ENCODE measurements around the gene CDC20.

Gene CDC20

GRCh38 chr1:43376723-43377235, 18.0 kb downstream of the CDC20 start:
- Histone ChIP-seq H3K36me3 (ENCODE audit: insufficient read depth, low read depth, low read length) (no peaks in the 10 kb centered on the region), H3K9ac (ENCODE audit: low read depth, low read length) (no peak overlapping the region), H3K9me3 (ENCODE audit: insufficient read depth, low read depth, low read length) (no peaks in the 10 kb centered on the region), H3K27ac (ENCODE audit: low read length) (no peak overlapping the region), H3K4me3 (ENCODE audit: low read length) (no peak overlapping the region), H3K27me3 (ENCODE audit: insufficient read depth, low read length) (no peaks in the 10 kb centered on the region), H3K4me1 (ENCODE audit: insufficient read depth, low read length) (no peaks in the 10 kb centered on the region; the same call in 1 of the 2 replicates)

GRCh38 chr1:43377831-43378230, 19.1 kb downstream of the CDC20 start:
- Histone ChIP-seq H3K27ac (ENCODE audit: low read length) (no peak overlapping the region), H3K9ac (ENCODE audit: low read depth, low read length) (no peak overlapping the region), H3K27me3 (ENCODE audit: insufficient read depth, low read length) (no peaks in the 10 kb centered on the region), H3K4me1 (ENCODE audit: insufficient read depth, low read length) (no peaks in the 10 kb centered on the region; the same call in 1 of the 2 replicates), H3K4me3 (ENCODE audit: low read length) (no peak overlapping the region), H3K9me3 (ENCODE audit: insufficient read depth, low read depth, low read length) (no peaks in the 10 kb centered on the region), H3K36me3 (ENCODE audit: insufficient read depth, low read depth, low read length) (peaks cover 8% of the 10 kb centered on the region; the same call in 1 of the 2 replicates)

- H3K27me3 ChIP-seq (ENCODE audit: insufficient read depth, low read length), result no peaks in the 10 kb centered on the region
- no peaks in the 10 kb centered on the region; the same call in 1 of the 2 replicates for H3K4me1 ChIP-seq (ENCODE audit: insufficient read depth, low read length)
- peaks cover 25% of the 10 kb centered on the region for H3K36me3 ChIP-seq (ENCODE audit: insufficient read depth, low read depth, low read length)
- H3K4me3 ChIP-seq (ENCODE audit: low read length), result no peak overlapping the region
- no peak overlapping the region for H3K9ac ChIP-seq (ENCODE audit: low read depth, low read length)
- H3K27ac ChIP-seq (ENCODE audit: low read length), result no peak overlapping the region
- no peaks in the 10 kb centered on the region for H3K9me3 ChIP-seq (ENCODE audit: insufficient read depth, low read depth, low read length)
Measured at GRCh38 chr1:43379476-43379875, 20.7 kb downstream of the CDC20 start.

GRCh38 chr1:43381612-43382011, 22.8 kb downstream of the CDC20 start:
- Histone ChIP-seq H3K36me3 (ENCODE audit: insufficient read depth, low read depth, low read length) (peaks cover 46% of the 10 kb centered on the region), H3K27me3 (ENCODE audit: insufficient read depth, low read length) (no peaks in the 10 kb centered on the region), H3K9me3 (ENCODE audit: insufficient read depth, low read depth, low read length) (no peaks in the 10 kb centered on the region), H3K27ac (ENCODE audit: low read length) (no peak overlapping the region), H3K4me1 (ENCODE audit: insufficient read depth, low read length) (no peaks in the 10 kb centered on the region; the same call in 1 of the 2 replicates), H3K4me3 (ENCODE audit: low read length) (no peak overlapping the region), H3K9ac (ENCODE audit: low read depth, low read length) (no peak overlapping the region)

GRCh38 chr1:43382027-43382779, 23.4 kb downstream of the CDC20 start:
- H3K9ac ChIP-seq (ENCODE audit: low read depth, low read length), result no peak overlapping the region
- H3K9me3 ChIP-seq (ENCODE audit: insufficient read depth, low read depth, low read length), result no peaks in the 10 kb centered on the region
- H3K27me3 ChIP-seq (ENCODE audit: insufficient read depth, low read length), result no peaks in the 10 kb centered on the region
- no peak overlapping the region for H3K4me3 ChIP-seq (ENCODE audit: low read length)
- H3K36me3 ChIP-seq (ENCODE audit: insufficient read depth, low read depth, low read length), result peaks cover 52% of the 10 kb centered on the region
- no peaks in the 10 kb centered on the region; the same call in 1 of the 2 replicates for H3K4me1 ChIP-seq (ENCODE audit: insufficient read depth, low read length)
- H3K27ac ChIP-seq (ENCODE audit: low read length), result no peak overlapping the region

GRCh38 chr1:43383449-43383848, 24.7 kb downstream of the CDC20 start:
- Histone ChIP-seq H3K9ac (ENCODE audit: low read depth, low read length) (no peak overlapping the region), H3K4me1 (ENCODE audit: insufficient read depth, low read length) (peaks cover 1% of the 10 kb centered on the region; the same call in 1 of the 2 replicates), H3K9me3 (ENCODE audit: insufficient read depth, low read depth, low read length) (no peaks in the 10 kb centered on the region), H3K27ac (ENCODE audit: low read length) (no peak overlapping the region), H3K27me3 (ENCODE audit: insufficient read depth, low read length) (no peaks in the 10 kb centered on the region), H3K4me3 (ENCODE audit: low read length) (no peak overlapping the region), H3K36me3 (ENCODE audit: insufficient read depth, low read depth, low read length) (peaks cover 59% of the 10 kb centered on the region)

DNA sequence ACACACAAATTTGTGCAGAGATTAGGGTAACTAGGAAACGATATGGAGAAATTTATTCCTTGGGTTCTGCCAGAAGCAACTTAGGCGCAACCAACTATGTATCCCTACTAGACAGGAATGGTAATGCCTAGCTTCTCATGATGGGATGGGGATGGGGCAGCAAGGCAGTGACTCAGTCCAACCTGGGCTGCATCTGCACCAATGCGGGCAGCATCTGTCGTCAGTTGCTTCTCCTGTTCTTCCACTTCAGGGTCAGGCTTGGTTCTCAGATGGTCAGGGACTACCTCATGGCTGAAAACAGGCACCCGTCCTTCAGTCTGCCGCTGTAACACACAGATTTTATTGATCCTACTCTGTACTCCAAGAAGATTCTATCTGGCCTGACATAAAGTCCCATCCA, 27.9 kb downstream of the CDC20 start:
- peaks cover 7% of the 10 kb centered on the region; the same call in 1 of the 2 replicates for H3K4me1 ChIP-seq (ENCODE audit: insufficient read depth, low read length)
- no peaks in the 10 kb centered on the region for H3K27me3 ChIP-seq (ENCODE audit: insufficient read depth, low read length)
- H3K9me3 ChIP-seq (ENCODE audit: insufficient read depth, low read depth, low read length), result no peaks in the 10 kb centered on the region
- no peak overlapping the region for H3K27ac ChIP-seq (ENCODE audit: low read length)
- no peak overlapping the region for H3K9ac ChIP-seq (ENCODE audit: low read depth, low read length)
- no peak overlapping the region for H3K4me3 ChIP-seq (ENCODE audit: low read length)
- H3K36me3 ChIP-seq (ENCODE audit: insufficient read depth, low read depth, low read length), result peaks cover 59% of the 10 kb centered on the region

DNA sequence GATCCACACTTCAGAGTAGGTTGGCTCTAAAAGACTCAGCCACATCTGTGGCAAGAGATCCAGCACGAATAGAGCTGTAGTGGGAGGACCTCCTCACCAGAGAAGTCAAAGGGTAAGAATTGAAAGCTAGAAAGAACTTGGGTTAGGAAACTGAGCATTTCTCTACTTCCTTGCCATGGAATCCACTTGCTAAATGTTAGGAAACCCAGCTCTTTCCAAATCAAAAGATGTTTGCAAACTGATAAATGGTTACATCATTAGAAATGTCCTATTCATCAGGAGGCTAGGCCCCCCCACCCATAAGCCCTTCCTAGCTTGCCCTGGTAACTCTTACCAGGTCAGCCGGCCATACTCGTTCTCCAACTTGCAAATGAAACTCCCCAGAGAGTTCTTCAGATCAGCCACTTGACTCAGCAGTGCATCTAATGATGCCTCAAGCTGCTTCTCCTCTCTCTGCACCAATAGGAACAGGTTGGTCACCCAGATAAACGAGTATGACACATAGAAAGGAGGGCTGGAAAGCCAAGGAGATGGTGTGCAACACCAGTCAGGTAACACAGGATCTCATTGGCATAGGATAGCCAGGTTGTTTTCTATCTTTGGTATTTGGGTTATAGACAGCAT, 29.3 kb downstream of the CDC20 start:
- Histone ChIP-seq H3K36me3 (ENCODE audit: insufficient read depth, low read depth, low read length) (peaks cover 49% of the 10 kb centered on the region), H3K27me3 (ENCODE audit: insufficient read depth, low read length) (no peaks in the 10 kb centered on the region), H3K4me1 (ENCODE audit: insufficient read depth, low read length) (peaks cover 7% of the 10 kb centered on the region; the same call in 1 of the 2 replicates), H3K9ac (ENCODE audit: low read depth, low read length) (no peak overlapping the region), H3K4me3 (ENCODE audit: low read length) (no peak overlapping the region), H3K27ac (ENCODE audit: low read length) (no peak overlapping the region), H3K9me3 (ENCODE audit: insufficient read depth, low read depth, low read length) (no peaks in the 10 kb centered on the region)

DNA sequence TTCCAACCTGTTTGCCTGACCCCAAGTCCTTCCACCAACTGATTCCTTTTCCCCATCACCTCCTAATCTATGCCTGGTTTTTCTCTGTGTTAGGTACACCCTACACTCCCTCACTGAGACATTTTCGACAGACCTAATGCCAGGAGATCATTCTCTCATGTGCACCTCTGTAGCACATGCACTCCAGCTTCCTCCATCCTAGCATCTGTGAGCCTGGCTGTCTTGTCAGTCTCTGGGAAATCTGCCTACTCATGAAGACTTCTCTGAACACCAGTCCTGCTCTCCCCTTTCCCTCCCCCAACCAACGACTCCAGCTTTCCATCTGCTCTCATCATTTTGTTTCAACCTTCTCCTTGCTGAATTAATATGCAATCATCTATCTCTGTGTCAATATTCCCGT, 29.8 kb downstream of the CDC20 start:
- Histone ChIP-seq H3K27ac (ENCODE audit: low read length) (no peak overlapping the region), H3K4me1 (ENCODE audit: insufficient read depth, low read length) (peaks cover 7% of the 10 kb centered on the region; the same call in 1 of the 2 replicates), H3K4me3 (ENCODE audit: low read length) (peak overlapping the region; percentile 99), H3K27me3 (ENCODE audit: insufficient read depth, low read length) (no peaks in the 10 kb centered on the region), H3K9me3 (ENCODE audit: insufficient read depth, low read depth, low read length) (no peaks in the 10 kb centered on the region), H3K9ac (ENCODE audit: low read depth, low read length) (peak overlapping the region; percentile 90; the same call in 1 of the 2 replicates), H3K36me3 (ENCODE audit: insufficient read depth, low read depth, low read length) (peaks cover 43% of the 10 kb centered on the region)

DNA sequence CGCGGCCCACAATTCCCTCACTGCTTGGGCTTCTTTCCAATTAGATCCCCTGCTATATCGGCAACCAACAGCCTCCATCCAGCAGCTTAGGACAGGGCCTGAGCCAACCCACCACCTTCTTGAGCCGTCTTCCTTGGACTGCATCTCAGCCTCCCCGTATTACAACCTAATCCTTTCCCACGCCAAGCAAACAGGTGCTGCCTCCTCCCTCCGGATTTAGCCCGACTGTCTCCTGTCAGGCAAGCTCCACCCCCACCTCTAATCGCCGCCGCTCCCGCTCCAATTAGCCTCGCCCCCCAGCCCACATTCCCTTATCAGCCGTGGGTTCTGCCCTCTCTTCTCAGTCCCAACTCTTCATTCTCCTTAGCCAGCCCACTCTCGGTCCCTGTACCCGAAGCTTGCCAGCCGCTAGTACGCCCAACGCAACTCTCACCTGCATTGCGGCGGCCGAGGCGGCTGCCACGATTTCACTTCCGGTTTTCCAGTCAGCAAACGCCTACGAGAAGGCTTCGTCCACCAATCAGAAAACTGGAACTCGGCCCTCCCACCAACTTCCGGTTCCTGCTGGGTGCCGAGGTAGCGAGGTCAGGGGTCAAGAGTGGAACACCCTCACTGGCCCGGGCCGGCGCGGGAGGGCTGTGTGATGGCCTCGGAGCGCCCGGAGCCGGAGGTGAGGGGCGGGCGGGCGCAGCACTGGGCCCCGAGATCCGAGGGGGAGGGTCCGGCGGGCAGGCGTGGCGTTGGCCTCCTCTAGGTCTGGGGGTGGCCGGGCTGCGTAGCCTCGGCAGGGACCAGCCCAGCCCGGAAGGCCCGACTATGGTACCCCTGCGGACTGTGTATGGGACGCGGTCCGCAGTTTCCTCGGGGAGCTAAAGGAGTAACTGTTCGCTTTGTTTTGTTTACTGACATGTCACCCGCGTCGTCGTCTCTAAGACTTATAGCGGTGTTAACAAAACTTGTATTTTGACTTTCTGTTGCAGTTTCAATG, 30.8 kb downstream of the CDC20 start, which contains the start of the genes MED8 and SZT2:
MED8 (minus strand) TSS at position 475 of the 988 bp plus-strand sequence; CDS start at position 439, 36 bp downstream.
SZT2 (plus strand) TSS at position 574 of the 988 bp plus-strand sequence; CDS start at position 644, 70 bp downstream.
- Histone ChIP-seq H3K27me3 (ENCODE audit: insufficient read depth, low read length) (no peaks in the 10 kb centered on the region), H3K4me3 (ENCODE audit: low read length) (peak within 1 kb of the TSS; percentile 99), H3K9ac (ENCODE audit: low read depth, low read length) (peak within 1 kb of the TSS; percentile 90), H3K36me3 (ENCODE audit: insufficient read depth, low read depth, low read length) (peaks cover 33% of the 10 kb centered on the region), H3K27ac (ENCODE audit: low read length) (peak within 1 kb of the TSS; percentile 55), H3K9me3 (ENCODE audit: insufficient read depth, low read depth, low read length) (no peaks in the 10 kb centered on the region), H3K4me1 (ENCODE audit: insufficient read depth, low read length) (peaks cover 7% of the 10 kb centered on the region; the same call in 1 of the 2 replicates)

- peaks cover 7% of the 10 kb centered on the region; the same call in 1 of the 2 replicates for H3K4me1 ChIP-seq (ENCODE audit: insufficient read depth, low read length)
- no peak overlapping the region for H3K9ac ChIP-seq (ENCODE audit: low read depth, low read length)
- no peak overlapping the region for H3K4me3 ChIP-seq (ENCODE audit: low read length)
- peaks cover 3% of the 10 kb centered on the region; the same call in 1 of the 2 replicates for H3K36me3 ChIP-seq (ENCODE audit: insufficient read depth, low read depth, low read length)
- no peaks in the 10 kb centered on the region for H3K9me3 ChIP-seq (ENCODE audit: insufficient read depth, low read depth, low read length)
- H3K27ac ChIP-seq (ENCODE audit: low read length), result no peak overlapping the region
- no peaks in the 10 kb centered on the region for H3K27me3 ChIP-seq (ENCODE audit: insufficient read depth, low read length)
Measured at GRCh38 chr1:43392702-43393101, 33.9 kb downstream of the CDC20 start.
